Measurements from ENCODE around the gene C6orf47.

The C6orf47 gene

GRCh38 chr6:31676322-31676903 is 15.8 kb upstream of the C6orf47 start:
- peaks cover 0 to 14% (median 14%) of the 10 kb centered on the region in 5 donors for H3K4me1 ChIP-seq (ENCODE audit: control insufficient read depth in 5 of 5, insufficient read depth in 5 of 5, low read length in 5 of 5)
- H3K27ac ChIP-seq (ENCODE audit: low read depth, low read length) = no peak overlapping the region

DNA sequence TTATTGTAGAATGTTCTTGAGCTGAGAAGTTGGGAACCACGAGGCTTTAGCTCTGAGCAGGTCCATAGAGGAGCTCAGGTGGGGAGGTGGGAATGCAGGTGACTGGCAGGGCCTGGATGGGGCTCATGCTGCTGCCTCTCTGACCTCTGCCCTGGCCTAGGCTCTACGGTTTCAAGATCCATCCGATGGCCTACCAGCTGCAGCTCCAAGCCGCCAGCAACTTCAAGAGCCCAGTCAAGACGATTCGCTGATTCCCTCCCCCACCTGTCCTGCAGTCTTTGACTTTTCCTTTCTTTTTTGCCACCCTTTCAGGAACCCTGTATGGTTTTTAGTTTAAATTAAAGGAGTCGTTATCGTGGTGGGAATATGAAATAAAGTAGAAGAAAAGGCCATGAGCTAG is 9.1 kb upstream of the C6orf47 start, which contains the start of gene LY6G5B:
Gene LY6G5B, plus strand, starts transcription at position 301 of the 400 bp plus-strand sequence. CDS start 975 bp downstream, outside the sequence.
- H3K36me3 ChIP-seq (ENCODE audit: control insufficient read depth in 5 of 5, insufficient read depth in 5 of 5, low read length in 5 of 5) = peaks cover 6 to 66% (median 61%) of the 10 kb centered on the region in 5 donors
- H3K4me1 ChIP-seq (ENCODE audit: control insufficient read depth in 5 of 5, insufficient read depth in 5 of 5, low read length in 5 of 5) = peaks cover 9 to 24% (median 12%) of the 10 kb centered on the region in 5 donors
- no peak within 1 kb of the TSS for H3K9ac ChIP-seq (ENCODE audit: low read length in 5 of 5)
- no peaks in the 10 kb centered on the region for H3K27me3 ChIP-seq (ENCODE audit: control insufficient read depth in 5 of 5, insufficient read depth in 4 of 5, low read length in 5 of 5)
- H3K27ac ChIP-seq (ENCODE audit: low read depth, low read length) = no peak within 1 kb of the TSS
- H3K9me3 ChIP-seq (ENCODE audit: control insufficient read depth in 5 of 5, low read length in 5 of 5) = no peaks in the 10 kb centered on the region
- H3K4me3 ChIP-seq (ENCODE audit: low read depth in 1 of 5, low read length in 5 of 5) = no peak within 1 kb of the TSS

More at GRCh38 chr6:31676322-31676903, 15.8 kb upstream of the C6orf47 start:
- Histone ChIP-seq H3K9me3 (ENCODE audit: control insufficient read depth in 5 of 5, low read length in 5 of 5) (no peaks in the 10 kb centered on the region), H3K4me3 (ENCODE audit: low read depth in 1 of 5, low read length in 5 of 5) (no peak overlapping the region), H3K9ac (ENCODE audit: low read length in 5 of 5) (no peak overlapping the region), H3K36me3 (ENCODE audit: control insufficient read depth in 5 of 5, insufficient read depth in 5 of 5, low read length in 5 of 5) (peaks cover 2 to 30% (median 23%) of the 10 kb centered on the region in 5 donors), H3K27me3 (ENCODE audit: control insufficient read depth in 5 of 5, insufficient read depth in 4 of 5, low read length in 5 of 5) (no peaks in the 10 kb centered on the region)

DNA sequence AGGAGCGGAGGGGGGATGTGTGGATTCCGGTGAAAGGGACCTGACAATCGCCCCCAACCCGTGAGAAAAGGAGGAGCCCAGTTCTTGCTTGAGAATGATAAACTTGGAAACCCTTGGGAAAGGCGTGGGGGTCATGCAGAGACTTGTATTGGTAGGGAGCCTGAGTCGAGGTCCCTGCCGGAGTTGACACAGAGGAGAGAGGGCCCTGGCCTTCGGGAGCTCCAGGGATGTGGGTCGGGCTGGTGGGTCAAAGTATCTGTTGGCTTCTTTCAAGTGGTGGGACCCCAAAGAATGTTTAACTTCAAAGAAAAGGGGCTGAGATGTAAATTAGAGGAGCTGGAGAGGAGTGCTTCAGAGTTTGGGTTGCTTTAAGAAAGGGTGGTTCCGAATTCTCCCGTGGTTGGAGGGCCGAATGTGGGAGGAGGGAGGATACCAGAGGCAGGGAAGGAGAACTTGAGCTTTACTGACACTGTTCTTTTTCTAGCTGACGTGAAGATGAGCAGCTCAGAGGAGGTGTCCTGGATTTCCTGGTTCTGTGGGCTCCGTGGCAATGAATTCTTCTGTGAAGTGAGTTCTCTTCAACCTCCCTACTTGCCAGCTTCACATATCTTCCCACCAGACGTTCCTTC is 5.9 kb upstream of the C6orf47 start:
- peaks cover 4 to 57% (median 51%) of the 10 kb centered on the region in 5 donors for H3K36me3 ChIP-seq (ENCODE audit: control insufficient read depth in 5 of 5, insufficient read depth in 5 of 5, low read length in 5 of 5)
- H3K9ac ChIP-seq (ENCODE audit: low read length in 5 of 5) = peak overlapping the region; percentile 88 to 97 (median 96)
- H3K27me3 ChIP-seq (ENCODE audit: control insufficient read depth in 5 of 5, insufficient read depth in 4 of 5, low read length in 5 of 5) = no peaks in the 10 kb centered on the region
- peak overlapping the region; percentile 97 for H3K27ac ChIP-seq (ENCODE audit: low read depth, low read length)
- H3K4me3 ChIP-seq (ENCODE audit: low read depth in 1 of 5, low read length in 5 of 5) = peak overlapping the region; percentile 90 to 96 (median 92)
- no peaks in the 10 kb centered on the region for H3K9me3 ChIP-seq (ENCODE audit: control insufficient read depth in 5 of 5, low read length in 5 of 5)
- peaks cover 9 to 47% (median 34%) of the 10 kb centered on the region in 5 donors for H3K4me1 ChIP-seq (ENCODE audit: control insufficient read depth in 5 of 5, insufficient read depth in 5 of 5, low read length in 5 of 5)

GRCh38 chr6:31665501-31666336 is 5.1 kb upstream of the C6orf47 start, which contains the start of gene CSNK2B:
CSNK2B (plus strand) TSS chr6:31666080; CDS start chr6:31666832, 752 bp downstream.
- no peaks in the 10 kb centered on the region for H3K27me3 ChIP-seq (ENCODE audit: control insufficient read depth in 5 of 5, insufficient read depth in 4 of 5, low read length in 5 of 5)
- peaks cover 12 to 54% (median 39%) of the 10 kb centered on the region in 5 donors for H3K4me1 ChIP-seq (ENCODE audit: control insufficient read depth in 5 of 5, insufficient read depth in 5 of 5, low read length in 5 of 5)
- peak within 1 kb of the TSS; percentile 97 for H3K27ac ChIP-seq (ENCODE audit: low read depth, low read length)
- peak within 1 kb of the TSS; percentile 88 to 97 (median 96) for H3K9ac ChIP-seq (ENCODE audit: low read length in 5 of 5)
- no peaks in the 10 kb centered on the region for H3K9me3 ChIP-seq (ENCODE audit: control insufficient read depth in 5 of 5, low read length in 5 of 5)
- peaks cover 4 to 49% (median 43%) of the 10 kb centered on the region in 5 donors for H3K36me3 ChIP-seq (ENCODE audit: control insufficient read depth in 5 of 5, insufficient read depth in 5 of 5, low read length in 5 of 5)
- peak within 1 kb of the TSS; percentile 90 to 98 (median 92) for H3K4me3 ChIP-seq (ENCODE audit: low read depth in 1 of 5, low read length in 5 of 5)

DNA sequence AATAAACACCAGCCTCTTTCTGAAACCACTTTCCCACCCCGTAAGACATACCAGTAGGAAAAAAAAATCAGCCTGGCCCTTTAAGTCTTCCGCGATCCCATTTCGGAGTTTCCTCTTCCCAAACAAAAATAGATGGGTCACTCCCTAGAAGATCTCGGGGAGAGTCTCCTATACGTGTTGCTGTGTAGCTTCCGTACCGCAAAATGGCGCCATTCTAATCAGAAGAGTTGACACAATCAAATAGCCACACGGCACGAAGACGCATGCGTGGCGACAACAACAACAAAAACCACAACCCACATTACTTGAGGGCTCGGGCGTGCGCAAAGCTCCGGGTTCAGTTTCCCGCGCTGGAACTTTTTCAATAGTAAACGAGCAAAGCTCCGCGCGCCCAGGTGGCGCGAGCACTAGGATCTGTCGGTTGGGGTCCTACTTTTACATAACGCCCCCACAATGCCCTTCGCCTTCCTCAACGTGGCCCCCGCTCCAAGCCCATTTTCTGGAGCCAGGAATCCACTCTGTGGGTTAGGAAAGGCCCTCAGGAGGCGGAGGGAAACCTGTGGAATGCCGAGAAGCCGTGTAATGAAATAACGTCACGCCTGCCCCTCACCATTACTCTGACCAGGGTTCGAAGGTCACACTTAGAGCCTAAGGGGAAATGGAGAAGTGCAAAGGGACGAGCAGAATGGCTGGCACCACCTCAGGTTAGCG is 4.4 kb upstream of the C6orf47 start, which contains the start of gene GPANK1:
Gene GPANK1, minus strand, starts transcription at position 208 of the 711 bp plus-strand sequence. CDS start 519 bp downstream, outside the sequence.
- no peaks in the 10 kb centered on the region for H3K27me3 ChIP-seq (ENCODE audit: control insufficient read depth in 5 of 5, insufficient read depth in 4 of 5, low read length in 5 of 5)
- no peaks in the 10 kb centered on the region for H3K9me3 ChIP-seq (ENCODE audit: control insufficient read depth in 5 of 5, low read length in 5 of 5)
- peaks cover 14 to 61% (median 43%) of the 10 kb centered on the region in 5 donors for H3K4me1 ChIP-seq (ENCODE audit: control insufficient read depth in 5 of 5, insufficient read depth in 5 of 5, low read length in 5 of 5)
- peak within 1 kb of the TSS; percentile 88 to 97 (median 96) for H3K9ac ChIP-seq (ENCODE audit: low read length in 5 of 5)
- peak within 1 kb of the TSS; percentile 70 to 98 (median 92) for H3K4me3 ChIP-seq (ENCODE audit: low read depth in 1 of 5, low read length in 5 of 5)
- H3K36me3 ChIP-seq (ENCODE audit: control insufficient read depth in 5 of 5, insufficient read depth in 5 of 5, low read length in 5 of 5) = peaks cover 4 to 42% (median 36%) of the 10 kb centered on the region in 5 donors
- peak within 1 kb of the TSS; percentile 97 for H3K27ac ChIP-seq (ENCODE audit: low read depth, low read length)

- Histone ChIP-seq H3K4me3 (ENCODE audit: low read depth in 1 of 5, low read length in 5 of 5) (peak overlapping the region; percentile 70 to 98 (median 92)), H3K4me1 (ENCODE audit: control insufficient read depth in 5 of 5, insufficient read depth in 5 of 5, low read length in 5 of 5) (peaks cover 18 to 68% (median 51%) of the 10 kb centered on the region in 5 donors), H3K9ac (ENCODE audit: low read length in 5 of 5) (peak overlapping the region; percentile 70 to 96 (median 88)), H3K27me3 (ENCODE audit: control insufficient read depth in 5 of 5, insufficient read depth in 4 of 5, low read length in 5 of 5) (no peaks in the 10 kb centered on the region), H3K9me3 (ENCODE audit: control insufficient read depth in 5 of 5, low read length in 5 of 5) (no peaks in the 10 kb centered on the region), H3K36me3 (ENCODE audit: control insufficient read depth in 5 of 5, insufficient read depth in 5 of 5, low read length in 5 of 5) (peaks cover 4 to 36% (median 28%) of the 10 kb centered on the region in 5 donors), H3K27ac (ENCODE audit: low read depth, low read length) (peak overlapping the region; percentile 97)
Measured at GRCh38 chr6:31663961-31664789, 3.6 kb upstream of the C6orf47 start.

DNA sequence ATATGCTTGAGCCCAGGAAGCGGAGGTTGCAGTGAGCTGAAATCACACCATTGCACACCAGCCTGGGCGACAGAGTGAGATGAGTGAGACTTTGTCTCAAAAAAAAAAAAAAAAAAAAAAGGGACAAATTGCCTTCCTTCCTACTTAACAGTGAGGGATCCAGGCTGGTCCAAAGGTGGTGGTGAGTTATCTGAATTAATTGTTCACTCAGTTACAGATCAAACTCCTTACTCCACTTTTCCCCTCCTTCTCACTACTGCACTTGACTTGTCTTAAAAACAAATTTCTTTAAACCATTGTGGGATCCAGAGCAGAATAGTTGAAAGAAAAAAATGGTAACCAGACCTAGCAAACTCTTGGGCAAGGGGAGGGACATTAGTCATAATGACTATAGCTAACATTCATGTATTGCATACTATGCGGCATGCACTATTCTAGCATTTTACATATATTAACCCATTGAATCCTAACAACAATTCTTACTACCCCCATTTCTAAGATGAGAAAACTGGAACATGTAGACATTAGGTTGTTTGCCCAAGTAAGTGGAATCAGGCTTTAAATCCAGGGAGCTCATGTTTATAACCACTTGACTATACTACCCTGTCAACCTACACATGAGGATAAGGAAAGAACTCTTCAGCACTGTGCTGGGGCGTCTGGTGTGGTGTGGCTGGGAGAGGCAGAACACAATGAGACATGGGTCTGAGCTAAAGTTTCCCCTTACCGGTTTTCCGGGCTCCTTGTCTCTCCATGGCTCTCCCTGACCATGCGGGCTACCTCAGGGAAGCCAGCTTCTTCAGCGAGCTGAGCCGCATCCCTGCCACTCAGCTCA is 2.8 kb upstream of the C6orf47 start:
- peak overlapping the region; percentile 39 to 96 (median 92) for H3K4me3 ChIP-seq (ENCODE audit: low read depth in 1 of 5, low read length in 5 of 5)
- H3K27ac ChIP-seq (ENCODE audit: low read depth, low read length) = peak overlapping the region; percentile 97
- H3K27me3 ChIP-seq (ENCODE audit: control insufficient read depth in 5 of 5, insufficient read depth in 4 of 5, low read length in 5 of 5) = no peaks in the 10 kb centered on the region
- H3K4me1 ChIP-seq (ENCODE audit: control insufficient read depth in 5 of 5, insufficient read depth in 5 of 5, low read length in 5 of 5) = peaks cover 19 to 74% (median 59%) of the 10 kb centered on the region in 5 donors
- no peaks in the 10 kb centered on the region for H3K9me3 ChIP-seq (ENCODE audit: control insufficient read depth in 5 of 5, low read length in 5 of 5)
- H3K36me3 ChIP-seq (ENCODE audit: control insufficient read depth in 5 of 5, insufficient read depth in 5 of 5, low read length in 5 of 5) = peaks cover 4 to 31% (median 20%) of the 10 kb centered on the region in 5 donors
- H3K9ac ChIP-seq (ENCODE audit: low read length in 5 of 5) = peak overlapping the region in 3 of 5 donors; percentile 10 to 96 (median 88)

DNA sequence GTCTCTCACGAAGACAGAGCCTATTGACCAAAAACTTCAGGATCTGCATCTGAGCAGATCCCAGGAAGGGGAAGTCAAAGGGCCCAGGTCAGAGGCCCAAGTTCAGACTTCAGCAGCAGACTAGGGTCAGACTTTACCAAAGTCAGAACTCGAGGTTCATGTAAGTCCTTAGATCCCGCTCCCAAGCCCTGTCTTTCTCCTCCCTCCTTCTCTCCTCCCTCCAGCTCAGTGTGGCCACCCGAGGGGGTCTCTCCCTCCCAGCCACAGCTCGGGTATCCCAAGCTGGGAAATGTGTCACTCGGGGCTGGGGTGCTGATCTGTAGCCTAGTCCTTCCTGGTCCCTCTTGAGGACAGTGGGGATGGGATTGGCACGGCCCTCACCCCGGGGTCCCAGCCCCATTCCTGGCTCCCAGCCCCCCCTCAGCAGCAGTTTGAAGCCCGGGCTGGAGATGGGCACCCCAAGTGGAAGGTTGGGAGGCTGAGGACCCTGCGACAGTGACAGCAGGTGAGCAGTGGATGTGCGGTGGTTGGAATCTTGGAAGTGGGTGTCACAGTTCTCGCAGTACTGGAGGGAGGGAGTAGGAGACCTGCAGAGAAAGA is 1.6 kb upstream of the C6orf47 start:
- Histone ChIP-seq H3K27ac (ENCODE audit: low read depth, low read length) (peak overlapping the region; percentile 37), H3K4me1 (ENCODE audit: control insufficient read depth in 5 of 5, insufficient read depth in 5 of 5, low read length in 5 of 5) (peaks cover 19 to 76% (median 65%) of the 10 kb centered on the region in 5 donors), H3K36me3 (ENCODE audit: control insufficient read depth in 5 of 5, insufficient read depth in 5 of 5, low read length in 5 of 5) (peaks cover 0 to 26% (median 17%) of the 10 kb centered on the region in 5 donors), H3K4me3 (ENCODE audit: low read depth in 1 of 5, low read length in 5 of 5) (no peak overlapping the region), H3K27me3 (ENCODE audit: control insufficient read depth in 5 of 5, insufficient read depth in 4 of 5, low read length in 5 of 5) (no peaks in the 10 kb centered on the region), H3K9ac (ENCODE audit: low read length in 5 of 5) (no peak overlapping the region), H3K9me3 (ENCODE audit: control insufficient read depth in 5 of 5, low read length in 5 of 5) (no peaks in the 10 kb centered on the region)
